ENCODE data around the gene GDAP2. TPM values are rescaled to one million over a fixed set of nuclear protein-coding genes. Genes with fewer than 3 reads are reported as not detected.
"Not testable (repeated sequence)": the region's sequence is repeated elsewhere in the genome, so short reads cannot be mapped to it uniquely, and the experiment has no call there.

The GDAP2 gene
- total RNA-seq, 1 donor from 2014 or later: 21.4 TPM

DNA sequence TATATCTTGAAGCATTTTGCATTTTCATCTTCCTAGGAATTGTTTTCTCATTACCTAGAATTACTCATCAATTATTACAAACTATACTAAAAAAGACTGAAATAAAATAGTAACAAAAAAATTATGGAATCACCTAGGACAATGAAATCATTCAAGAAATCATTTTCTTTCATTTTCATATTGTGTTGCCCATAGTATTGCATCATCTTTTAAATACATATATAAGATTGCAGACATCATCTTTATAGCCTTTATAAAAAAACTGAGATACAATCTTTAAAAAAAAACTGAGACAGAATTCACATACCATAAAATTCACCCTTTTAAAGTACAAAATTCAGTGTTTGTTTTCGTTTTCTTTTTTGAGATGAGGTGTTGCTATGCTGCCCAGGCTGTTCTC lies 29.6 kb downstream of the GDAP2 start:
- DNase-seq: no peak

DNA sequence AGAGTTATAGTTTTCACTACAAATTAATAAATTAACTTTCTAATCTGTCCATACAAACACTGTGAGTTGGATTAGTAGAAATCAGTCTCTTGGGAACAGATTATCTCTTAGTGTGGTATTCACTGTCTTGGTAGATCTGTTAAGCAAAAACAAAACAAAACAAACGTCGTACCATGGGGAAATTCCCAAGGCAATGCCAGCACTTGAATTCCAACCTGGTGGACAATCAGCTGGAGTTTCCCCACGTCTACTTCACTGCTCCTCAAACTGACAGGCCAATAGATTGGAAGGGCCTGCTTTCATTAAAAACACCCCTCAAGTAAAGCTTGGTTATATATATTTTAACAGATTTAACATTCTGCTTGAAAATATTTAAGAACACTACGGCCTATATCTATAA lies 31.9 kb downstream of the GDAP2 start:
- DNase-seq: no peak

DNA sequence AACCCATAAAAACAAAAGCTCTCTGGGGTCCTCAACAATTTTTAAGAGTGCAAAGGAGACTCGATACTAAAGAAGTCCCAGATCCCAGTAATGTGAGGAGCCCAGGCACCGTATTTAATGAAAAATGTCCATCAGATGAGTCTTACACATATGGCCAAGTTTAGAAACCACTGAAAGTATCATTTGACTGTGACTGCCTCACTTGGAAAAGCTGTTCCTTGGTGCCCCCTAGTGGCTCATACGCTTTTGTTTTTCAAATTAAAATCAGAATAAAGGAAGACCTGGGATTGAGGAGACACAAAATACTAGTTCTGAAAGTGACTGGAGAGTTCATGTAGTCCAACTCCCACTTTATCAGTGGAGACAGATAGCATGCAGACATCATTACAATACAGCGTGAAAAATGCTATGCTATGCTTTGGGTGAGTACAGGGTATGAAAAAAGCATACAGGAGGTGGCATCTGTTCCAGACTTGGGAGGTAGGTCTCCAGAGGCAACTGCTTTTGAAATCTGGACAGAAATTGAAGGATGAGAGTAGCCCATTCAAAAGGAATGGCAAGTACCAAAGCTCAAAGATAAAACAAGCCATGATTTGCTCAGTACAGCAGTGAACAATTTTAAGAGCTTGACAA lies 33.8 kb downstream of the GDAP2 start:
- peak; percentile 92 for DNase-seq

DNA sequence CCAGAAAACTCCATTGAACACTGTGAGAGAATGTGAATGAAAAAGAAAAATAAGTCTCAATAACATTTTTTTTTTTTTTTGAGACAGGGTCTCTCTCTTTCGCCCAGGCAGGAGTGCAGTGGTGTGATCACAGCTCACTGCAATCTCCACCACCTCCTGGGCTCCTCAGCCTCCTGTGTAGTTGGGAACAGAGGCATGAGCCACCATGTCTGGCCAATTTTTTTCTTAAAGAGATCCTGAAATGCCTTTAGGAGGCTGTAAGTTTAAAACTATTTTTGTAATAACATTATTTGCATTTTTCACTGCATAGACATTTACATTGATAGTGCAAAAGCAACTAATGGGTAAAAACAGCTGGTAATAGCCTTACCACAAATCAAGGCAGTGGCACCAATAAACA lies 35.3 kb downstream of the GDAP2 start:
- DNase-seq: no peak

- no peak for DNase-seq
Observed at GRCh38 chr1:117892512-117892911, 36.9 kb downstream of the GDAP2 start.

- DNase-seq: no peak
Observed at GRCh38 chr1:117890452-117890851, 39.0 kb downstream of the GDAP2 start.

- no peak for DNase-seq
Observed at GRCh38 chr1:117886101-117886795, 43.2 kb downstream of the GDAP2 start.

DNA sequence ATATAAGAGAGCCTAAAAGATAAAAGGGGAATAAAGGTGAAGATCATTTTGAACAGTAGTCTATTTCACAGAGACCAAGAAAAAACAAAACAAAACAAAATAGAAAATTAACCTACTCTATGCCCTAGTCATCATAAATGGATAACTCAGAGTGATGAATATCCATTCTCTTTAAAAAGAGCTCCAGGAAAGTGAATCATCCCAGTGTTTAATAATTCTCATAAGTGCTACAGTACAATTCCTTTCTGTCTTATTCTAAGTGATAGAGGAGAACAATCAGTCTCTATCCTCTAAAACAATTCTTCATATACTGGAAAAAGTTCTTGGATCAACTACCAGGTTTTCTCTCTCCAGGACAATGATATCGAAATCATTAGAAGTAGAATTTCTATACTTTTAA lies 45.8 kb downstream of the GDAP2 start:
- DNase-seq: no peak

DNA sequence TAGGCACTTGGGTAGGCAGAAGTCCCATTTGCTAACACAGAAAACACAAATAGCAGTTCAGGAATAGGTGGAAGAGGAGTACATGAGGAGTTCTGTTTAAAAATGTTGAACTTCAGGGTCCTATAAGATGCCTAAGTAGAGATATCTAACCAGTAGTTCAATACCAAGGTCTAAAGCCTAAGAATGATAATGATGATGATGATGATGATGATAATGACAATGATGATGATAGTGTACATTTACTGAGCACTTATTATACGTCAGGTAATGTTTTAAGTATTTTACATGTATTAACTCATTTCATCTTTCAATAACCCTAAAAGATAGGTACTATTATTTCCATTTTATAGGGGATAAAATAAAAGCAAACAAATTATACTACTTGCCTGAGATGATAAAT lies 50.1 kb downstream of the GDAP2 start:
- no peak for DNase-seq

GRCh38 chr1:117877823-117878222 lies 51.6 kb downstream of the GDAP2 start:
- DNase-seq: no peak

GRCh38 chr1:117871013-117871412 lies 58.4 kb downstream of the GDAP2 start:
- no peak for DNase-seq

DNA sequence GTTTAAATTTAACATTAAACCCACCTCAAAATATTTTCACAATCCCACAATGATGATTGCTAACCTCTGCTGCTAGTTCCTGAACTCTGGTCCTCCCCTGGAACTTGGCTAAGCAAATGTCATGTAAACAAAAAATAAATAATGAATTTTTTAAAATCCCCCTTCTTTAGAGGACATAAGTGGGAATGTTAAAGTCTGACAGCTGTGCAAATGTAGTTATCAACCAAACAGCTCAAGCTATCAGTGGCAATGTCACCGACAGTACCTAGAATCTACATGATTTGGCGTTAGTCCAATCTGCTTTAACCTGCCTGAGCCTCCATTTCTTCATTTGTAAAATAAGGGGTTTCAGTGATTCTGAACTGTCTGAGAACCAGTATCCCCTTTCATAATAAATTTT lies 67.7 kb downstream of the GDAP2 start:
- DNase-seq: no peak

GRCh38 chr1:117860896-117861610 lies 68.4 kb downstream of the GDAP2 start:
- DNase-seq: peak; percentile 78

DNA sequence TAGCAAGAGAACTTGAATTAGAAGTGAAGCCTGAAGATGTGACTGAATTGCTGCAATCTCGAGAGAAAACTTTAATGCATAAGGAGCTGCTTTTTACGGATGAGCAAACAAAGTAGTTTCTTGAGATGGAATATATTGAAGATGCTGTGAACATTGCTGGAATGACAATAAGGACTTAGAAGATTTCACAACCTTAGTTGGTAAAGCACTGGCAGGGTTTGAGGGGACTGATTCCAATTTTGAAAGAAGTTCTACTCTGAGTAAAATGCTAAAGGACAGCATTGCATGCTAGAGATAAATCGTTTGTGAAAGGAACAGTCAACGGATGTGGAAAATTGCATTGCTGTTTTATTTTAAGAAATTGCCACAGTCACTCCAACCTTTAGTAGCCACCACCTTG lies 69.5 kb downstream of the GDAP2 start:
- no peak for DNase-seq

DNA sequence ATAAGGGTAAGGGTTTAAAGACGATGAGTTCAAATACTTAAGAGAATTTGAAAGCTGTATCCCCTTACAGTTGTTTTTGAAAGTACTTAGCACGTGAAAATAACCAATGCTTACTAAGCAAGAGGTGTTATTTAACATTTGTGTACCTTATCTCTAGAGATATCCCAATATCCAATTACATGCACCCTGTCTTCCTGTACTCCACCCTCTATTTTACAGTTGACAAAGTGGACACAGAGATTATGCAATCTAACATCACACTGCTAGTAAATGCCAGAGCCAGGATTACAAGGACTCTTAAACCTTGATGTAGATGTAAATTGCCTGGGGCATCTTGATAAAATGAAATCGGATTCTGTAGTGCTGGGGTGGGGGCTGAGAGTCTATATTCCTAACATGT lies 72.0 kb downstream of the GDAP2 start:
- DNase-seq: no peak

GRCh38 chr1:117852853-117853553 lies 76.4 kb downstream of the GDAP2 start:
- no peak for DNase-seq

DNA sequence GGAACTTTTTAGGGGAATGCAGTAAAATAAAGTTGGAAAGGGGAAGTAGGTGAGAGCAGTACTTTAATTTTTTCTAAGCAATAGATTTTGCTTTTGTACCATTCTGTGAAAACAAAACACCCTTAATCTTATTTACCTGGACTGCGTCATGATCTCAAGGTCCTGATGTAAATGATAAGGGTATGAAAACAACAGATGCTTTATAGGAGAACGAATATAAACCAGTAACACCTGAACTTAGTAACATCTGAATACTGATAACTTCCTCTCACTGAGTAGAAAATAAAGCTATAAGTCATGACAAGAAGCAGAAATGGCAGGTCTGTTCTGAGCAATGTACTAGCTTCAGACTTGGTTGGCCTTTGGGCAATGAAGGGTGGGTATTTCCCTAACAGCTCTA lies 77.7 kb downstream of the GDAP2 start:
- DNase-seq: no peak

DNA sequence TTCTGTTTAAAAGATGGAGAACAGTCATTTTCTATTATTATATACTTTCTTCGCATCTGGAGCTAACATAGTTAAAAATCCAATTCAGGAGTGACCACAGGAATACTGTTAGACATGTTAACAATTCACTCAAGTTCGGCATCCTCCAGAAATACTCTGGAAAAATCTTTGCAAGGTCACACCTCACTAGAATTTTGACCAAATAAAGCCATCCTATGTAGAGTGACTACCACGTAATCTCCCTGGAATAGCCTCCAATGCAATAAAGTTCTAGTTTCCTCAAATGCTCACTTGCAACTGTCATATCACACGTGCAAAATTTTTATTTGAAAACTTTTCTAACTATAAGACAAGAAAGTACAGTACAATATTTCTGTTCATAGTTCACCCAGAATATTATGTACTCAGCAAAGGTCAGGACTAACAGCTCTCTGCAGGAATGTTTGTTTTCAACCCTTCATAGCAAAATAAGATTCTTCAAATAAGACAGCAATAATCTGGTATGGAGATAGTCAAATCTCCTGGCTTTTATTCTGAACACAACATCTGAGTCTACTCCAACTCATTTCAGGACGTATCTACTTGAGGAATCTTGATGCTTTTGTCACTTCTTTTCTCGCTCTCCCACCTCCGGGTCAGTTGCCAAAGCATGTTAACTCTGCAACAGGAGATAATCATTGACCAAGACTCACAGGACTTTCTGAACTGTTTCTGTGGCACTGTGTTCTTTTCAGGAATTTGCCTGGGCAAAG lies 82.6 kb downstream of the GDAP2 start:
- DNase-seq: no peak

DNA sequence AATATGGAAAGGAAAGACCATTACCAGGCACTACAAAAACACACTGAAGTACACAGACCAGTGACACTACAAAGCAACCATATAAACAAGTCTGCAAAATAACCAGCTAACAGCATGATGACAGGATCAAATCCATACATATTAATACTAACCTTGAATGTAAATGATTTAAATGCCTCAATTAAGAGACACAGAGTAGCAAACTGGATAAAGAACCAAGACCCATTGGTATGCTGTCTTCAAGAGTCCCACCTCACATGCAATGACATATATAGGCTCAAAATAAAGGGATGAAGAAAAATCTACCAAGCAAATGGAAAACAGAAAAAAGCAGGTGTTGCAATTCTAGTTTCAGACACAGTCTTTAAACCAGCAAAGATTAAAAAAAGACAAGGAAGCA lies 84.9 kb downstream of the GDAP2 start:
- DNase-seq: not testable (repeated sequence)

DNA sequence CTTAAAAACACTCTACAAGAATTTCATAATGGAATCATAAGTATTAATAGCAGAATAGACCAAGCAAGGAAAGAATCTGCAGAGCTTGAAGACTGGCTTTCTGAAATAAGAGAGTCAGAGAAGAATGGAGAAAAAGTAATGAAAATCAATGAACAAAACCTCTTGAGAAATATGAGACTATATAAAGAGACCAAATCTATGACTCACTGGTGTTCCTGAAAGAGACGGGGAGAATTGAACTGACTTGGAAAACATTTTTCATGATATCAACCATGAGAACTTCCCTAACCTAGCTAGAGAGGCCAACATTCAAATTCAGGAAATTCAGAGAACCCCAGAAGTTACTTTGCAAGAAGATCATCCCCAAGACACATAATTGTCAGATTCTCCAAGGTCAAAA lies 85.6 kb downstream of the GDAP2 start:
- DNase-seq: no peak

DNA sequence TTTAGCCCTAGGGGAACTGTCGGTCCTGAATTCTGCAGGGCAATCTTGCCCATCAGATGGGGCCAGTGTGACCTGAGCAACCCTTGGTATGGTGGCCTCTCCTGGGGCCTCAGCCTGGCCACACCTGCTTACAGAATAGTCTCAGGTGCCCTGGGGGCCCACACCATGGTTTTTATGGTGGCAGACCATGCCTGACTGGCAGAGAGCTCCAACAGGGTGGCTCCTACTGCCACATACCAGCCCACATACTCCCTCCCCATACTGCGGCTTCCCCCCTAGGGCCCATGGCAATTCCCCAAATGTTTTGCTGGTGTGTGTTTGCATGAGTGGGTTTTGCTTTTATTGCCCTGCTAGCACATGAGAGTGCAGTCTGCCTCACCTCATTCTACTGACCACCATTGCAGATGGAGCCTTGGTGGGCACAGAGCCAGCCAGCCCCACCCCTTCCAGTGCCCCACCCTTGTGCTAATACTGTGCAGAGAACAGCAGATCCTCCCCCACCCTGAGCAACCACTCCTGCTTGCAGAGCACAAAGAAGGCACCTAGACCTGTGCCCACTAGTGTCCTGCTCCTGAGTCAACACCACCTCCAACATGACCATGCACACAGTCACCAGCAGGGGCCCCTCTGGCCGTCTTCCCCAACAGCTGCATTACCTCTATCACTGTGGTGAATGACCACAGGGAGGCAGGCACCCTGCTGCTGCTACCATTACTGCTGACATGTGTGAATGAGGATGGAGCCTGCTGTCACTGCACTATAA lies 86.8 kb downstream of the GDAP2 start:
- DNase-seq: no peak

All from tongue (tissue), 2 donors.